Measurements from ENCODE around the gene FRMD1.

- TF ChIP-seq EZH2 (IDR thresholded peaks at IDR 0.05; ENCODE audit: borderline replicate concordance, insufficient read depth, low read depth, low read length, poor library complexity, severe bottlenecking) = no peak
- TF ChIP-seq, protein P1, sequence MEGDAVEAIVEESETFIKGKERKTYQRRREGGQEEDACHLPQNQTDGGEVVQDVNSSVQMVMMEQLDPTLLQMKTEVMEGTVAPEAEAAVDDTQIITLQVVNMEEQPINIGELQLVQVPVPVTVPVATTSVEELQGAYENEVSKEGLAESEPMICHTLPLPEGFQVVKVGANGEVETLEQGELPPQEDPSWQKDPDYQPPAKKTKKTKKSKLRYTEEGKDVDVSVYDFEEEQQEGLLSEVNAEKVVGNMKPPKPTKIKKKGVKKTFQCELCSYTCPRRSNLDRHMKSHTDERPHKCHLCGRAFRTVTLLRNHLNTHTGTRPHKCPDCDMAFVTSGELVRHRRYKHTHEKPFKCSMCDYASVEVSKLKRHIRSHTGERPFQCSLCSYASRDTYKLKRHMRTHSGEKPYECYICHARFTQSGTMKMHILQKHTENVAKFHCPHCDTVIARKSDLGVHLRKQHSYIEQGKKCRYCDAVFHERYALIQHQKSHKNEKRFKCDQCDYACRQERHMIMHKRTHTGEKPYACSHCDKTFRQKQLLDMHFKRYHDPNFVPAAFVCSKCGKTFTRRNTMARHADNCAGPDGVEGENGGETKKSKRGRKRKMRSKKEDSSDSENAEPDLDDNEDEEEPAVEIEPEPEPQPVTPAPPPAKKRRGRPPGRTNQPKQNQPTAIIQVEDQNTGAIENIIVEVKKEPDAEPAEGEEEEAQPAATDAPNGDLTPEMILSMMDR (IDR thresholded peaks at IDR 0.05) = no peak
These were observed 47.8 kb upstream of the FRMD1 start for GRCh38 chr6:168126566-168127383.
